ENCODE data around the gene MOV10L1.
"Not testable (repeated sequence)": the region's sequence is repeated elsewhere in the genome, so short reads cannot be mapped to it uniquely, and the experiment has no call there.

MOV10L1 gene

GRCh38 chr22:50081426-50082196 lies 8.2 kb upstream of the MOV10L1 start:
- DNase-seq = no peak

- no peak for DNase-seq
These were observed 7.5 kb upstream of the MOV10L1 start for GRCh38 chr22:50082197-50082715.

GRCh38 chr22:50082961-50083461 lies 6.8 kb upstream of the MOV10L1 start:
- DNase-seq = no peak

GRCh38 chr22:50083462-50084079 lies 6.2 kb upstream of the MOV10L1 start:
- DNase-seq = no peak

- DNase-seq = no peak
These were observed 5.7 kb upstream of the MOV10L1 start for GRCh38 chr22:50084080-50084477.

GRCh38 chr22:50084614-50085021 lies 5.2 kb upstream of the MOV10L1 start:
- DNase-seq = no peak

- peak; percentile 23 for DNase-seq
These were observed 4.4 kb upstream of the MOV10L1 start, which contains the start of gene MLC1 for GRCh38 chr22:50085211-50085972. TSS of gene MLC1 (minus strand) at chr22:50085426. CDS start at chr22:50084902, 524 bp downstream.

GRCh38 chr22:50086526-50086925 lies 3.3 kb upstream of the MOV10L1 start:
- no peak for DNase-seq

- DNase-seq = not testable (repeated sequence)
These were observed 2.8 kb upstream of the MOV10L1 start for GRCh38 chr22:50086975-50087374.

GRCh38 chr22:50087646-50088045 lies 2.2 kb upstream of the MOV10L1 start:
- no peak for DNase-seq

GRCh38 chr22:50088096-50088495 lies 1.7 kb upstream of the MOV10L1 start:
- DNase-seq = no peak

GRCh38 chr22:50089231-50089630 lies 575 bp upstream of the MOV10L1 start:
- no peak for DNase-seq

- DNase-seq = no peak
These were observed 557 bp downstream of the MOV10L1 start for GRCh38 chr22:50090412-50090714.

GRCh38 chr22:50091092-50091768 lies 1.4 kb downstream of the MOV10L1 start:
- DNase-seq = no peak

GRCh38 chr22:50092342-50092741 lies 2.5 kb downstream of the MOV10L1 start:
- no peak for DNase-seq

GRCh38 chr22:50098052-50098451 lies 8.2 kb downstream of the MOV10L1 start:
- DNase-seq = no peak

GRCh38 chr22:50101870-50102565 lies 12.2 kb downstream of the MOV10L1 start:
- DNase-seq = no peak

- no peak for DNase-seq
These were observed 13.1 kb downstream of the MOV10L1 start for GRCh38 chr22:50102946-50103345.

- DNase-seq = no peak
These were observed 14.3 kb downstream of the MOV10L1 start for GRCh38 chr22:50104141-50104544.

- peak; percentile 49 for DNase-seq
These were observed 15.6 kb downstream of the MOV10L1 start for GRCh38 chr22:50105208-50106100.

- no peak for DNase-seq
These were observed 17.7 kb downstream of the MOV10L1 start for GRCh38 chr22:50107529-50107928.
